ENCODE data around the gene PRKCI.
"Not testable (repeated sequence)": the region's sequence is repeated elsewhere in the genome, so short reads cannot be mapped to it uniquely, and the experiment has no call there.

PRKCI gene

GRCh38 chr3:170322566-170323269 lies 100.5 kb downstream of the PRKCI start:
- Histone ChIP-seq H3K9me3 (peaks cover 3% of the 10 kb centered on the region; the same call in 1 of the 2 replicates), H3K36me3 (replicated peaks) (no peaks in the 10 kb centered on the region), H3K4me3 (no peak overlapping the region), H3K27me3 (ENCODE audit: low read depth) (no peaks in the 10 kb centered on the region), H3K4me1 (no peaks in the 10 kb centered on the region)
- in situ Hi-C loops (cut with MboI; ENCODE audit: low sequenced_read_pairs): loop anchor here (25.0 kb wide), 1 partner anchor 490 kb away; no protein-coding TSS in a partner anchor
- no peak for DNase-seq (ENCODE audit: low spot score in 2 of 2)

- no peaks in the 10 kb centered on the region for H3K4me1 ChIP-seq
- H3K36me3 ChIP-seq (replicated peaks): no peaks in the 10 kb centered on the region
- in situ Hi-C loops (cut with MboI; ENCODE audit: low sequenced_read_pairs): loop anchor here (25.0 kb wide), 1 partner anchor 489 kb away; no protein-coding TSS in a partner anchor
- DNase-seq (ENCODE audit: low spot score in 2 of 2): no peak
- no peak overlapping the region for H3K4me3 ChIP-seq
- H3K27me3 ChIP-seq (ENCODE audit: low read depth): no peaks in the 10 kb centered on the region
- peaks cover 3% of the 10 kb centered on the region for H3K9me3 ChIP-seq
Observed at GRCh38 chr3:170323331-170323730, 101.1 kb downstream of the PRKCI start.

- DNase-seq (ENCODE audit: low spot score in 2 of 2): no peak
- Histone ChIP-seq H3K4me1 (no peaks in the 10 kb centered on the region), H3K27me3 (ENCODE audit: low read depth) (no peaks in the 10 kb centered on the region), H3K9me3 (peaks cover 3% of the 10 kb centered on the region), H3K36me3 (replicated peaks) (no peaks in the 10 kb centered on the region), H3K4me3 (no peak overlapping the region)
- in situ Hi-C loops (cut with MboI; ENCODE audit: low sequenced_read_pairs): loop anchor here (25.0 kb wide), 1 partner anchor 487 kb away; no protein-coding TSS in a partner anchor
Observed at GRCh38 chr3:170324962-170325361, 102.7 kb downstream of the PRKCI start.

GRCh38 chr3:170327040-170327808 lies 105.0 kb downstream of the PRKCI start:
- H3K27me3 ChIP-seq (ENCODE audit: low read depth): no peaks in the 10 kb centered on the region
- no peaks in the 10 kb centered on the region for H3K36me3 ChIP-seq (replicated peaks)
- peaks cover 3% of the 10 kb centered on the region for H3K9me3 ChIP-seq
- no peaks in the 10 kb centered on the region for H3K4me1 ChIP-seq
- in situ Hi-C loops (cut with MboI; ENCODE audit: low sequenced_read_pairs): no loop called here
- DNase-seq (ENCODE audit: low spot score in 2 of 2): no peak
- H3K4me3 ChIP-seq: no peak overlapping the region

GRCh38 chr3:170327868-170328548 lies 105.8 kb downstream of the PRKCI start:
- DNase-seq (ENCODE audit: low spot score in 2 of 2); H3K4me1 ChIP-seq; H3K36me3 ChIP-seq (replicated peaks); in situ Hi-C loops (cut with MboI; ENCODE audit: low sequenced_read_pairs); H3K27me3 ChIP-seq (ENCODE audit: low read depth); H3K9me3 ChIP-seq; H3K4me3 ChIP-seq: not testable (repeated sequence)

- no peak for DNase-seq (ENCODE audit: low spot score in 2 of 2)
- in situ Hi-C loops (cut with MboI; ENCODE audit: low sequenced_read_pairs): no loop called here
- Histone ChIP-seq H3K9me3 (peaks cover 3% of the 10 kb centered on the region; the same call in 1 of the 2 replicates), H3K4me1 (no peaks in the 10 kb centered on the region), H3K27me3 (ENCODE audit: low read depth) (no peaks in the 10 kb centered on the region), H3K36me3 (replicated peaks) (no peaks in the 10 kb centered on the region), H3K4me3 (no peak overlapping the region)
Observed at GRCh38 chr3:170330366-170330765, 108.1 kb downstream of the PRKCI start.

GRCh38 chr3:170331143-170331542 lies 108.9 kb downstream of the PRKCI start:
- Histone ChIP-seq H3K4me3 (no peak overlapping the region), H3K36me3 (replicated peaks) (no peaks in the 10 kb centered on the region), H3K9me3 (peaks cover 3% of the 10 kb centered on the region; the same call in 1 of the 2 replicates), H3K27me3 (ENCODE audit: low read depth) (no peaks in the 10 kb centered on the region), H3K4me1 (no peaks in the 10 kb centered on the region)
- no peak for DNase-seq (ENCODE audit: low spot score in 2 of 2)
- in situ Hi-C loops (cut with MboI; ENCODE audit: low sequenced_read_pairs): no loop called here

GRCh38 chr3:170337420-170337819 lies 115.2 kb downstream of the PRKCI start:
- Histone ChIP-seq H3K9me3 (peaks cover 13% of the 10 kb centered on the region), H3K4me1 (no peaks in the 10 kb centered on the region), H3K36me3 (replicated peaks) (no peaks in the 10 kb centered on the region), H3K27me3 (ENCODE audit: low read depth) (no peaks in the 10 kb centered on the region), H3K4me3 (no peak overlapping the region)
- no peak for DNase-seq (ENCODE audit: low spot score in 2 of 2)
- in situ Hi-C loops (cut with MboI; ENCODE audit: low sequenced_read_pairs): no loop called here

- DNase-seq (ENCODE audit: low spot score in 2 of 2): no peak
- Histone ChIP-seq H3K4me3 (no peak overlapping the region), H3K36me3 (replicated peaks) (no peaks in the 10 kb centered on the region), H3K27me3 (ENCODE audit: low read depth) (no peaks in the 10 kb centered on the region), H3K9me3 (peaks cover 13% of the 10 kb centered on the region), H3K4me1 (no peaks in the 10 kb centered on the region)
- in situ Hi-C loops (cut with MboI; ENCODE audit: low sequenced_read_pairs): no loop called here
Observed at GRCh38 chr3:170338690-170339340, 116.6 kb downstream of the PRKCI start.

GRCh38 chr3:170342273-170342672 lies 120.0 kb downstream of the PRKCI start:
- H3K4me3 ChIP-seq; in situ Hi-C loops (cut with MboI; ENCODE audit: low sequenced_read_pairs); H3K4me1 ChIP-seq; H3K27me3 ChIP-seq (ENCODE audit: low read depth); DNase-seq (ENCODE audit: low spot score in 2 of 2); H3K36me3 ChIP-seq (replicated peaks): not testable (repeated sequence)
- H3K9me3 ChIP-seq: peaks cover 13% of the 10 kb centered on the region

GRCh38 chr3:170343859-170344258 lies 121.6 kb downstream of the PRKCI start:
- DNase-seq (ENCODE audit: low spot score in 2 of 2); H3K27me3 ChIP-seq (ENCODE audit: low read depth); H3K36me3 ChIP-seq (replicated peaks); H3K4me1 ChIP-seq; in situ Hi-C loops (cut with MboI; ENCODE audit: low sequenced_read_pairs); H3K4me3 ChIP-seq; H3K9me3 ChIP-seq: not testable (repeated sequence)

GRCh38 chr3:170344971-170345370 lies 122.7 kb downstream of the PRKCI start:
- Histone ChIP-seq H3K4me1 (no peaks in the 10 kb centered on the region), H3K4me3 (no peak overlapping the region)
- in situ Hi-C loops (cut with MboI; ENCODE audit: low sequenced_read_pairs): no loop called here

GRCh38 chr3:170346481-170347392 lies 124.5 kb downstream of the PRKCI start:
- Histone ChIP-seq H3K4me3 (no peak overlapping the region), H3K36me3 (replicated peaks) (no peaks in the 10 kb centered on the region), H3K27me3 (ENCODE audit: low read depth) (no peaks in the 10 kb centered on the region), H3K9me3 (no peaks in the 10 kb centered on the region), H3K4me1 (no peaks in the 10 kb centered on the region)
- in situ Hi-C loops (cut with MboI; ENCODE audit: low sequenced_read_pairs): no loop called here
- no peak for DNase-seq (ENCODE audit: low spot score in 2 of 2)

More at GRCh38 chr3:170344971-170345370, 122.7 kb downstream of the PRKCI start:
- no peak for DNase-seq (ENCODE audit: low spot score in 2 of 2)
- Histone ChIP-seq H3K36me3 (replicated peaks) (no peaks in the 10 kb centered on the region), H3K27me3 (ENCODE audit: low read depth) (no peaks in the 10 kb centered on the region), H3K9me3 (no peaks in the 10 kb centered on the region)
